ENCODE measurements around the gene DGKI. TPM values are rescaled to one million over a fixed set of nuclear protein-coding genes. Genes with fewer than 3 reads are reported as not detected.

Gene DGKI
- total RNA-seq, 3 donors from 2014 or later (not counting 1 experiment from before 2014, with no cell fraction given): 0.53 TPM; not detected in 2

DNA sequence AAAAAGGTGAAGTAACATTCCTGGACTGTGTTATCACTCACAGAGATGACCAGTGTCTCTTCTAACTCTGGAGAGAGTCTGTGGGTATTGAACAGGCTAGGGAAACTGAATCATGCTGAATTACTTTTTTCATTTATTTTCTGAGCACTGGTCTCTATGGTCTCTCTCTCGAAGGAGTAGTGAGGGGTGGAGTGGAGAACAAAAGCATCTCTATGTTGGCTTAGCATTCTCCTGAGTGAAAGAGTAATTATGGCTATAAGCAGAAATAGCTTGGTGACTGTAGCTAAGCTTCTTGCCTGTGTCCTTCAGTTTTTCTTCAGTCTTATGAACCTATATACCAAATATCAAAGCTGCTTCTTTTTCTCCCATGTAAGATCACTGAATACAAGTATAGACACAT, 438.6 kb downstream of the DGKI start:
- intact Hi-C loops (cut with micrococcal nuclease): no loop called here
- H3K4me1 Mint-ChIP-seq: no peaks in the 10 kb centered on the region
- ATAC-seq: no peak
- Histone ChIP-seq H3K4me1 (ENCODE audit: control insufficient read depth, insufficient read depth, low read length) (no peaks in the 10 kb centered on the region), H3K4me3 (ENCODE audit: low read length) (no peak overlapping the region), H3K27me3 (ENCODE audit: control insufficient read depth, insufficient read depth, low read length) (no peaks in the 10 kb centered on the region), H3K36me3 (ENCODE audit: control insufficient read depth, insufficient read depth, low read length) (no peaks in the 10 kb centered on the region), H3K27ac (ENCODE audit: low read length) (no peak overlapping the region), H3K9me3 (ENCODE audit: control insufficient read depth, insufficient read depth, low read length) (no peaks in the 10 kb centered on the region)
- H3K27me3 Mint-ChIP-seq (ENCODE audit: low read depth in 2 of 2): no peaks in the 10 kb centered on the region
- WGBS (ENCODE audit: insufficient coverage): 63% methylated on average over 1 of the region's 1 CpG
- no peak overlapping the region for H3K27ac Mint-ChIP-seq
- H3K9me3 Mint-ChIP-seq: peaks cover 7 to 10% of the 10 kb centered on the region in 2 donors
- H3K4me3 Mint-ChIP-seq: no peak overlapping the region
- no peak for DNase-seq
- no peaks in the 10 kb centered on the region for H3K36me3 Mint-ChIP-seq
- TF ChIP-seq, protein P1, sequence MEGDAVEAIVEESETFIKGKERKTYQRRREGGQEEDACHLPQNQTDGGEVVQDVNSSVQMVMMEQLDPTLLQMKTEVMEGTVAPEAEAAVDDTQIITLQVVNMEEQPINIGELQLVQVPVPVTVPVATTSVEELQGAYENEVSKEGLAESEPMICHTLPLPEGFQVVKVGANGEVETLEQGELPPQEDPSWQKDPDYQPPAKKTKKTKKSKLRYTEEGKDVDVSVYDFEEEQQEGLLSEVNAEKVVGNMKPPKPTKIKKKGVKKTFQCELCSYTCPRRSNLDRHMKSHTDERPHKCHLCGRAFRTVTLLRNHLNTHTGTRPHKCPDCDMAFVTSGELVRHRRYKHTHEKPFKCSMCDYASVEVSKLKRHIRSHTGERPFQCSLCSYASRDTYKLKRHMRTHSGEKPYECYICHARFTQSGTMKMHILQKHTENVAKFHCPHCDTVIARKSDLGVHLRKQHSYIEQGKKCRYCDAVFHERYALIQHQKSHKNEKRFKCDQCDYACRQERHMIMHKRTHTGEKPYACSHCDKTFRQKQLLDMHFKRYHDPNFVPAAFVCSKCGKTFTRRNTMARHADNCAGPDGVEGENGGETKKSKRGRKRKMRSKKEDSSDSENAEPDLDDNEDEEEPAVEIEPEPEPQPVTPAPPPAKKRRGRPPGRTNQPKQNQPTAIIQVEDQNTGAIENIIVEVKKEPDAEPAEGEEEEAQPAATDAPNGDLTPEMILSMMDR (IDR thresholded peaks at IDR 0.05): no peak

DNA sequence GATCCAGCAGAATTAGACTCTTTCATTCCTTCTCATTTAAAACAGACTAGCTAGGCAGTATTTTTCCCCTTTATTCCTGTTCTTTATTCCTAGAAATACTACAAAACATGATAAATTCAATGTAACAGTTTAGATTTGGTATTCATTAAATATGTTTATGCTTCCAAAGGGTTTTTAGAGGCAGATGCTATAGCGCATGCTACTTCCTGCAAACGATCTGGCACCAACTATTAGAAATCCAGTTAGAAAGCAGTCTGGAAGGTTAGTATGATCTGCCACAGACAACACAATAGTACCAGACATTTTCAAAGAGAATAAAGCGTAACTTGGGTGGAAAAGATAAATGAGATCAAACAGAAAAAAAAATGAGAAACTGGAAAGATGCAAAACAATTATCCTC, 439.7 kb downstream of the DGKI start:
- ATAC-seq (no peak), DNase-seq (no peak)
- H3K36me3 Mint-ChIP-seq: no peaks in the 10 kb centered on the region
- no peaks in the 10 kb centered on the region for H3K36me3 ChIP-seq (ENCODE audit: control insufficient read depth, insufficient read depth, low read length)
- TF ChIP-seq, protein P1 (IDR thresholded peaks at IDR 0.05): no peak
- no peaks in the 10 kb centered on the region for H3K9me3 ChIP-seq (ENCODE audit: control insufficient read depth, insufficient read depth, low read length)
- 90% methylated on average over 2 of the region's 3 CpGs for WGBS (ENCODE audit: insufficient coverage)
- no peak overlapping the region for H3K4me3 Mint-ChIP-seq
- H3K27me3 Mint-ChIP-seq (ENCODE audit: low read depth in 2 of 2): no peaks in the 10 kb centered on the region
- H3K4me1 Mint-ChIP-seq: no peaks in the 10 kb centered on the region
- no peak overlapping the region for H3K4me3 ChIP-seq (ENCODE audit: low read length)
- intact Hi-C loops (cut with micrococcal nuclease): no loop called here
- H3K9me3 Mint-ChIP-seq: peaks cover 5 to 8% of the 10 kb centered on the region in 2 donors
- no peak overlapping the region for H3K27ac ChIP-seq (ENCODE audit: low read length)
- no peaks in the 10 kb centered on the region for H3K4me1 ChIP-seq (ENCODE audit: control insufficient read depth, insufficient read depth, low read length)
- H3K27ac Mint-ChIP-seq: no peak overlapping the region
- H3K27me3 ChIP-seq (ENCODE audit: control insufficient read depth, insufficient read depth, low read length): no peaks in the 10 kb centered on the region

DNA sequence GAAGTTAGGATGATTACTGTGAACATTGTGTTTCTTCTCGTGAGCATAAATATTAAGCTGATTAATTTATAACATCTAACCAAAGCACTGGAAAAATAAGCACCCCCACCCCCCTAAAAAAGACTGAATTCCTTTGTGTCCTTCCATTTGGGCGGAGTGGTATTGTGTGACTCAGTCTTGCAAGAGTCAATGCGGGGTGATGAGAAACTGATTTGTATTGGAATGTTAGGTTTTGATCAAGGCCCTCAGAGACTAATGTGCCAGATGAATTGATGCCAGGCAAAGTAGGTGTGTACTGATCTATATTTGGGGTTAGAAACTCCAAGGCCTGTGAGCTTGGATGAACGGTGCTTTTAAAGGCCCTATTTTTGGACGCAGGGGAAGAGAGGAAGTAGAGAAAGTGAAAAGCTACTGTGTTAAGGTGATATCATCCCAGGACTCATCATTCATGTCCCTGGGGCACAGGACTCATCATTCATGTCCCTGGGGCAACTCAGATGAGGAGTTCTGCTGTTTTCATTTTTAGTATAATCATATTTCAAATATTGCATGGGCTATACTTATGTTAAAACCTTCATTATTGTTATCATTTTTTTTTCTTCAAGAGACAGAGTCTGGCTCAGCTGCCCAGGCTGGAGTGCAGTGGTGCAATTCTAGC, 442.0 kb downstream of the DGKI start:
- ATAC-seq: no peak
- Histone ChIP-seq H3K27me3 (ENCODE audit: control insufficient read depth, insufficient read depth, low read length) (no peaks in the 10 kb centered on the region), H3K36me3 (ENCODE audit: control insufficient read depth, insufficient read depth, low read length) (no peaks in the 10 kb centered on the region), H3K4me3 (ENCODE audit: low read length) (no peak overlapping the region), H3K27ac (ENCODE audit: low read length) (no peak overlapping the region), H3K4me1 (ENCODE audit: control insufficient read depth, insufficient read depth, low read length) (no peaks in the 10 kb centered on the region), H3K9me3 (ENCODE audit: control insufficient read depth, insufficient read depth, low read length) (no peaks in the 10 kb centered on the region)
- no peaks in the 10 kb centered on the region for H3K27me3 Mint-ChIP-seq (ENCODE audit: low read depth in 2 of 2)
- peaks cover 5 to 10% of the 10 kb centered on the region in 2 donors for H3K9me3 Mint-ChIP-seq
- H3K4me3 Mint-ChIP-seq: no peak overlapping the region
- 65% methylated on average over 4 of the region's 5 CpGs for WGBS (ENCODE audit: insufficient coverage)
- H3K4me1 Mint-ChIP-seq: no peaks in the 10 kb centered on the region
- TF ChIP-seq, protein P1 (IDR thresholded peaks at IDR 0.05): no peak
- H3K36me3 Mint-ChIP-seq: no peaks in the 10 kb centered on the region
- no peak for DNase-seq
- intact Hi-C loops (cut with micrococcal nuclease): no loop called here
- no peak overlapping the region for H3K27ac Mint-ChIP-seq

DNA sequence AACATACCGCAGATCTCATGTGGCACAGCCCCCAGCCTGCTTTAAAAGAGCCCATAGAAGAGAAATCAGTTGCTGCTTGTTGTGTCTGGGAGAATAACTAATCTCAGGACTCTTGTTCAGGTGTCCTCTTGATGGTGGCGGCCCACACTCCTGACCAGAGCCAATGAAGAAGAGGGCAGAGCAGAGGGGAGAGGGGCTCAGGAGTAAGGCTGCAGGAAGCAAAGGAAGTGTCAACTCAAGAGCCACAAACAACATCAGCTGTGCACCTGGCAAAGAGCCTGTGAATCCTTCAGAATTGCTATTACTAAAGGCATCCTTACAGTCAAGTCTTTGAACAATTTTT, 443.4 kb downstream of the DGKI start:
- Histone ChIP-seq H3K27ac (ENCODE audit: low read length) (no peak overlapping the region), H3K9me3 (ENCODE audit: control insufficient read depth, insufficient read depth, low read length) (no peaks in the 10 kb centered on the region), H3K36me3 (ENCODE audit: control insufficient read depth, insufficient read depth, low read length) (no peaks in the 10 kb centered on the region), H3K4me3 (ENCODE audit: low read length) (no peak overlapping the region), H3K4me1 (ENCODE audit: control insufficient read depth, insufficient read depth, low read length) (no peaks in the 10 kb centered on the region), H3K27me3 (ENCODE audit: control insufficient read depth, insufficient read depth, low read length) (no peaks in the 10 kb centered on the region)
- TF ChIP-seq, protein P1 (IDR thresholded peaks at IDR 0.05): no peak
- no peak for DNase-seq
- WGBS (ENCODE audit: insufficient coverage): 50% methylated on average over 2 of the region's 2 CpGs
- intact Hi-C loops (cut with micrococcal nuclease): no loop called here
- Mint-ChIP-seq H3K4me3 (no peak overlapping the region), H3K4me1 (no peaks in the 10 kb centered on the region), H3K27me3 (ENCODE audit: low read depth in 2 of 2) (no peaks in the 10 kb centered on the region), H3K36me3 (no peaks in the 10 kb centered on the region), H3K27ac (no peak overlapping the region), H3K9me3 (peaks cover 5 to 10% of the 10 kb centered on the region in 2 donors)
- ATAC-seq: no peak

Data from natural killer cell (primary cell).